K562 (cell line): ENCODE results near the gene ACSF2. TPM values are rescaled to one million over a fixed set of nuclear protein-coding genes. Genes with fewer than 3 reads are reported as not detected.

ENCODE experiments used
- ATAC-seq: fragments of 200-7000 bp; cut with Tn5 transposase; 3 replicates; pipeline ENCODE4 v1.9.1; 2020; ENCODE audit warnings: moderate library complexity
- BruUV-seq: library from RNA; stranded (reverse); fragments of 400-500 nt; replicated peaks from 2 replicates; lab custom pipeline; 2021; lab: Mats Ljungman, UMichigan
- CTCF ChIA-PET: fragments of 300-600 bp; formaldehyde crosslinking; extraction: SDS; loops from one replicate; lab custom pipeline; 2021; ENCODE audit warnings: low intra/inter-chr PET ratio; lab: Yijun Ruan, JAX
- POLR2A ChIA-PET: fragments of 300-600, 350-650 bp; sonication (Branson Sonifier 250); formaldehyde crosslinking; extraction: SDS; loops from one replicate; lab custom pipeline; 2021; ENCODE audit warnings: antibody characterized with exemption, inconsistent platforms; lab: Yijun Ruan, JAX
- DNase-seq, 4 experiments: peaks; one replicate each; pipeline versions ENCODE4 v3.0.0 to v3.0.0-alpha.2; 2011 to 2018; ENCODE audit warnings: low spot score in 3 of 4, mixed read lengths in 3 of 4; ENCODE audit errors: extremely low read depth in 1 of 4
- FAIRE-seq: peaks from 2 replicates; lab custom pipeline; 2011; peaks lifted over from hg19 to GRCh38; lab: Jason Lieb, UNC
- H2AFZ ChIP-seq: 2 replicates; pipeline ENCODE4 v1.6.0; 2011; ENCODE audit warnings: low read depth, low read length, control low read depth, inconsistent platforms
- H3K27ac ChIP-seq: fragments of 200-600 bp; 3 replicates; pipeline ENCODE4 v1.8.0; 2011; ENCODE audit warnings: low read depth, mild to moderate bottlenecking, control low read depth, inconsistent platforms, low read length, moderate library complexity, mixed read lengths; ENCODE audit errors: extremely low read depth
- H3K27me3 ChIP-seq, 2 experiments: fragments of 300-600 bp in 1 of 2; 2 replicates in 1 of 2; 3 replicates in 1 of 2; pipeline versions ENCODE4 v1.6.0 to v1.8.0; 2011; ENCODE audit warnings: inconsistent platforms in 2 of 2, low read length in 2 of 2, mild to moderate bottlenecking in 1 of 2, mixed read lengths in 1 of 2, moderate library complexity in 1 of 2; ENCODE audit not compliant: control insufficient read depth in 2 of 2, insufficient read depth in 2 of 2
- H3K36me3 ChIP-seq: fragments of 300-600 bp; 3 replicates; pipeline ENCODE4 v1.8.0; 2011; ENCODE audit warnings: mild to moderate bottlenecking, low read length, inconsistent platforms; ENCODE audit not compliant: control insufficient read depth, insufficient read depth
- H3K4me1 ChIP-seq, 2 experiments: fragments of 200-600 bp in 1 of 2; replicated peaks in 1 of 2; 2 replicates in 1 of 2; 3 replicates in 1 of 2; pipeline versions ENCODE4 v1.5.1 to v1.8.0; 2011; ENCODE audit warnings: inconsistent platforms in 2 of 2, low read length in 2 of 2, mild to moderate bottlenecking in 1 of 2, mixed read lengths in 1 of 2, moderate library complexity in 1 of 2; ENCODE audit not compliant: control insufficient read depth in 2 of 2, insufficient read depth in 2 of 2
- H3K4me2 ChIP-seq: 2 replicates; pipeline ENCODE4 v1.6.1; 2011; ENCODE audit warnings: low read length, control low read depth, inconsistent platforms, mixed read lengths; ENCODE audit not compliant: insufficient read depth
- H3K4me3 ChIP-seq: fragments of 200-600 bp; sonication (generic), shearing (Covaris generic); 2 replicates; pipeline ENCODE4 v1.5.1; 2016; ENCODE audit warnings: control low read depth, inconsistent platforms
- H3K79me2 ChIP-seq: fragments of 200-600 bp; 3 replicates; pipeline ENCODE4 v1.8.0; 2011; ENCODE audit warnings: low read length, inconsistent platforms; ENCODE audit not compliant: control insufficient read depth, insufficient read depth
- H3K9ac ChIP-seq, 2 experiments: 2 replicates each; pipeline versions ENCODE4 v1.6.0 to v1.6.1; 2011; ENCODE audit warnings: low read depth in 2 of 2, low read length in 2 of 2, control low read depth in 1 of 2, inconsistent platforms in 1 of 2, mild to moderate bottlenecking in 1 of 2, mixed read lengths in 1 of 2; ENCODE audit not compliant: insufficient read depth in 1 of 2
- H3K9me1 ChIP-seq: one replicate; pipeline ENCODE4 v1.6.0; 2011; ENCODE audit warnings: inconsistent platforms, mild to moderate bottlenecking, low read length, moderate library complexity; ENCODE audit not compliant: control insufficient read depth, insufficient read depth
- H3K9me3 ChIP-seq: replicated peaks from 2 replicates; pipeline ENCODE4 v1.5.1; 2011; ENCODE audit warnings: low read depth, low read length, inconsistent platforms; ENCODE audit not compliant: control insufficient read depth, insufficient read depth
- H4K20me1 ChIP-seq: replicated peaks from 2 replicates; pipeline ENCODE4 v1.6.1; 2011; ENCODE audit warnings: low read length, inconsistent platforms, mixed read lengths; ENCODE audit not compliant: control insufficient read depth, insufficient read depth
- BHLHE40 ChIP-seq: IDR thresholded peaks from 2 replicates; pipeline ENCODE4 v1.6.1; 2011; ENCODE audit warnings: low read length, improper control_type of control experiment
- HDAC2 ChIP-seq: fragments of 450-650 bp; IDR thresholded peaks from 2 replicates; pipeline ENCODE4 v1.6.1; 2016; ENCODE audit warnings: mild to moderate bottlenecking
- PBX2 ChIP-seq, 2 experiments: IDR thresholded peaks in 1 of 2; conservative IDR thresholded peaks in 1 of 2; 2 replicates each; pipeline ENCODE4 v1.6.1; 2016; ENCODE audit warnings: low read depth in 2 of 2, mild to moderate bottlenecking in 1 of 2, missing compliant biosample characterization in 1 of 2, missing genetic modification characterization in 1 of 2, moderate library complexity in 1 of 2
- SMARCA4 ChIP-seq: fragments of 450-650 bp; IDR thresholded peaks from 2 replicates; pipeline ENCODE4 v1.6.1; 2016
- ZBTB2 ChIP-seq: fragments of 450-650 bp; IDR thresholded peaks from 2 replicates; pipeline ENCODE4 v1.6.1; 2016; ENCODE audit warnings: antibody characterized with exemption
- WGBS: fragments of 100-300 bp; shearing (Covaris generic); methylation state at CpG from one replicate; pipeline ENCODE4 v1.1.6; 2016; ENCODE audit warnings: low coverage, mixed read lengths; ENCODE audit not compliant: insufficient coverage; ENCODE audit errors: missing lambda C conversion rate; 5-methylcytosine and 5-hydroxymethylcytosine counted together
- in situ Hi-C: fragments of 300-500 bp; cut with MboI; formaldehyde crosslinking; loops from 4 replicates; pipeline ENCODE4 v1.15.0; 2018; ENCODE audit warnings: inconsistent platforms, mixed read lengths
- intact Hi-C: fragments of 100-400 bp; cut with micrococcal nuclease; formaldehyde crosslinking; loops from 2 replicates; pipeline ENCODE4 v1.14.2; 2022
- polyA plus RNA-seq, 8 experiments: library from polyadenylated mRNA; depleted of rRNA in 4 of 8; stranded (reverse) in 5 of 8; unstranded in 3 of 8; fragments of >200 nt; fragmentation: Nextera tagmentation in 2 of 8; fragmentation: Illumina TruSeq in 1 of 8; extraction: Ambion mirVana in 2 of 8; extraction: Trizol in 1 of 8; gene quantifications; 2 replicates each; pipeline versions ENCODE4 v1.2.1 to v1.2.3, GENCODE V29; 2011 to 2014; ENCODE audit warnings: inconsistent platforms in 1 of 8, missing spikeins in 1 of 8
- total RNA-seq, 7 experiments: library from RNA; depleted of rRNA in 6 of 7; stranded (reverse); fragments of >200 nt in 6 of 7; fragmentation: Illumina TruSeq in 2 of 7; extraction: Trizol in 2 of 7; gene quantifications; 2 replicates each; pipeline versions ENCODE4 v1.2.1 to v1.2.3, GENCODE V29; 2011 to 2021; ENCODE audit warnings: low replicate concordance in 1 of 7
- TF ChIP-seq, protein P1 (sequence below): sonication (generic); formaldehyde crosslinking; IDR thresholded peaks from 2 replicates; pipeline ENCODE4 v1.8.1; 2022; ENCODE audit warnings: missing genetic modification reagents
- TF ChIP-seq, protein P2 (sequence below): IDR thresholded peaks from 2 replicates; pipeline ENCODE4 v1.6.1; 2014; ENCODE audit warnings: antibody characterized with exemption

The ACSF2 gene
- total and polyA plus RNA-seq, 9 of the 15 experiments (the other 6 are each of a cell fraction or from before 2014, with no cell fraction given) = 0.89 to 6.1 (median 3.5) TPM

GRCh38 chr17:50421308-50422051, 4.5 kb upstream of the ACSF2 start:
- Histone ChIP-seq H3K27ac (peak overlapping the region; percentile 68; the same call in 1 of the 3 replicates), H3K79me2 (no peaks in the 10 kb centered on the region), H3K9me3 (no peaks in the 10 kb centered on the region), H2AFZ (peak overlapping the region; percentile 86), H3K9ac (peak overlapping the region in 1 of 2 experiments; percentile 58; a peak in 2 of 4 replicates), H3K27me3 (no peaks in the 10 kb centered on the region), H3K4me3 (peak overlapping the region; percentile 17; the same call in 1 of the 2 replicates), H3K36me3 (no peaks in the 10 kb centered on the region), H3K4me2 (peak overlapping the region; percentile 23; the same call in 1 of the 2 replicates), H4K20me1 (no peaks in the 10 kb centered on the region), H3K4me1 (peaks cover 22 to 29% of the 10 kb centered on the region in 2 experiments), H3K9me1 (no peaks in the 10 kb centered on the region)
- FAIRE-seq = peak; percentile 37
- intact Hi-C loops = no loop called here
- peak; percentile 25 for ATAC-seq
- ChIA-PET CTCF (no interaction called here), POLR2A (interaction anchor here (1.0 to 1.8 kb wide), 4 partner anchors 8 to 270 kb away, joined by 3 to 5 read pairs (median 4); partner anchors contain the start of gene LRRC59)
- no TSS peak for BruUV-seq
- in situ Hi-C loops = no loop called here
- DNase-seq = peak in 1 of 4 experiments; percentile 25
- WGBS = 14% methylated on average over 3 of the region's 3 CpGs
- TF ChIP-seq ZBTB2 = no peak
- TF ChIP-seq SMARCA4 = 0 out of 2 replicates have a peak, but pooled peaks have one; percentile 25
- TF ChIP-seq, protein P1, sequence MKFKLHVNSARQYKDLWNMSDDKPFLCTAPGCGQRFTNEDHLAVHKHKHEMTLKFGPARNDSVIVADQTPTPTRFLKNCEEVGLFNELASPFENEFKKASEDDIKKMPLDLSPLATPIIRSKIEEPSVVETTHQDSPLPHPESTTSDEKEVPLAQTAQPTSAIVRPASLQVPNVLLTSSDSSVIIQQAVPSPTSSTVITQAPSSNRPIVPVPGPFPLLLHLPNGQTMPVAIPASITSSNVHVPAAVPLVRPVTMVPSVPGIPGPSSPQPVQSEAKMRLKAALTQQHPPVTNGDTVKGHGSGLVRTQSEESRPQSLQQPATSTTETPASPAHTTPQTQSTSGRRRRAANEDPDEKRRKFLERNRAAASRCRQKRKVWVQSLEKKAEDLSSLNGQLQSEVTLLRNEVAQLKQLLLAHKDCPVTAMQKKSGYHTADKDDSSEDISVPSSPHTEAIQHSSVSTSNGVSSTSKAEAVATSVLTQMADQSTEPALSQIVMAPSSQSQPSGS (CRISPR knock-in tag) = no peak
- 0 out of 2 replicates have a peak, but pooled peaks have one; percentile 41 for TF ChIP-seq HDAC2
- TF ChIP-seq, protein P2, sequence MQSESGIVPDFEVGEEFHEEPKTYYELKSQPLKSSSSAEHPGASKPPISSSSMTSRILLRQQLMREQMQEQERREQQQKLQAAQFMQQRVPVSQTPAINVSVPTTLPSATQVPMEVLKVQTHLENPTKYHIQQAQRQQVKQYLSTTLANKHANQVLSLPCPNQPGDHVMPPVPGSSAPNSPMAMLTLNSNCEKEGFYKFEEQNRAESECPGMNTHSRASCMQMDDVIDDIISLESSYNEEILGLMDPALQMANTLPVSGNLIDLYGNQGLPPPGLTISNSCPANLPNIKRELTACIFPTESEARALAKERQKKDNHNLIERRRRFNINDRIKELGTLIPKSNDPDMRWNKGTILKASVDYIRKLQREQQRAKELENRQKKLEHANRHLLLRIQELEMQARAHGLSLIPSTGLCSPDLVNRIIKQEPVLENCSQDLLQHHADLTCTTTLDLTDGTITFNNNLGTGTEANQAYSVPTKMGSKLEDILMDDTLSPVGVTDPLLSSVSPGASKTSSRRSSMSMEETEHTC = no peak
- TF ChIP-seq PBX2 (CRISPR knock-in tag; IDR thresholded peaks at IDR 0.05; ENCODE audit: low read depth) = no peak
- TF ChIP-seq PBX2 (tag; conservative IDR thresholded peaks at IDR 0.05; ENCODE audit: low read depth) = 0 out of 2 replicates have a peak, but pooled peaks have one; percentile 10
- no peak for TF ChIP-seq BHLHE40
